ENCODE results near the gene EXOSC3. TPM values are rescaled to one million over a fixed set of nuclear protein-coding genes. Genes with fewer than 3 reads are reported as not detected.
"Not testable (repeated sequence)": the region's sequence is repeated elsewhere in the genome, so short reads cannot be mapped to it uniquely, and the experiment has no call there.

Gene EXOSC3
- polyA plus RNA-seq, 3 donors, result 9.8 to 25.2 (median 19.6) TPM

DNA sequence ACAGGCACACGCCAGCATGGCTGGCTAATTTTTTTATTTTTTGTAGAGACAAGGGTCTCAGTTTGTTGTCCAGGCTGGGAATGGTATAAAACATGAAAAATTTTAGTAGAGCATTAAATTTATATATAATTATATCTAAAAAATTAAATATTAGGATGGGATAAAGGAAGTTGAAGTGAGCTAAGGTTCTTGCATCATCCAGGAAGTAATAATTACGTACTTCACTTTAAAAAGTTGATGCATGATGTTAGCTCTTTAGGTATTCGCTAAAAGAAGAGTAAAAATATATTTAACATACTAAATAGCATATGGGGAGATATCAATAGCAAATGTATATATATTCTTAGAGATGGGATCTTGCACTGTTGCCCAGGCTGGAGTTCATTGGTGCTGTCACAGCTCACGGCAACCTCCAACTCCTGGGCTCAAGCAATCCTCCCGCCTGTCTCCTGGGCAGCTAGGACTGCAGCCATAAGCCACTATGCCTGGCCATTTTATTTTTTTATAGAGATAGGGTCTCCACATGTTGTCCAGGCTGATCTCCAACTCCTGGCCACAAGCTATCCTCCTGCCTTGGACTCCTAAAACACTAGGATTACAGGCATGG is 28.0 kb upstream of the EXOSC3 start:
- peak in 2 of 3 donors; percentile 31 to 54 for DNase-seq
- Histone ChIP-seq H4K20me1 (ENCODE audit: insufficient read depth, low read length) (peaks cover 21% of the 10 kb centered on the region), H3K4me3 (replicated peaks in 1 of 3; ENCODE audit: low read depth in 2 of 3, low read length in 3 of 3) (no peak overlapping the region), H3K4me2 (replicated peaks; ENCODE audit: extremely low read depth, low read length, poor library complexity, severe bottlenecking) (peak overlapping the region; percentile 20), H3K27me3 (ENCODE audit: control insufficient read depth in 2 of 2, insufficient read depth in 2 of 2, low read length in 2 of 2) (no peaks in the 10 kb centered on the region), H3K79me2 (ENCODE audit: insufficient read depth, low read length) (peaks cover 42% of the 10 kb centered on the region), H3K9ac (ENCODE audit: insufficient read depth, low read length, poor library complexity, severe bottlenecking) (no peak overlapping the region), H2AFZ (ENCODE audit: insufficient read depth, low read depth, low read length, poor library complexity, severe bottlenecking) (peak overlapping the region; percentile 19), H3K9me3 (replicated peaks in 1 of 2; ENCODE audit: control insufficient read depth in 1 of 2, insufficient read depth in 1 of 2, low read length in 2 of 2) (no peaks in the 10 kb centered on the region), H3K36me3 (replicated peaks in 1 of 2; ENCODE audit: control insufficient read depth in 1 of 2, insufficient read depth in 2 of 2, low read length in 2 of 2) (peaks cover 0 to 3% of the 10 kb centered on the region in 2 donors), H3K4me1 (ENCODE audit: control insufficient read depth in 1 of 2, insufficient read depth in 2 of 2, low read length in 2 of 2) (peaks cover 5 to 10% of the 10 kb centered on the region in 2 donors), H3K27ac (ENCODE audit: low read depth in 1 of 2, low read length in 2 of 2) (no peak overlapping the region)
- H3K27me3 Mint-ChIP-seq (ENCODE audit: low read depth in 3 of 3), result no peaks in the 10 kb centered on the region
- intact Hi-C loops (cut with micrococcal nuclease), result no loop called here
- H3K4me1 Mint-ChIP-seq, result peaks cover 12% of the 10 kb centered on the region
- WGBS (ENCODE audit: insufficient coverage), result 100% methylated on average over 2 of the region's 5 CpGs
- peaks cover 0 to 7% (median 0%) of the 10 kb centered on the region in 7 donors for H3K9me3 Mint-ChIP-seq
- H3K4me3 Mint-ChIP-seq, result no peak overlapping the region
- H3K27ac Mint-ChIP-seq, result peak overlapping the region in 4 of 7 donors; percentile 16 to 59 (median 20)
- H3K36me3 Mint-ChIP-seq, result peaks cover 3 to 23% of the 10 kb centered on the region in 2 donors
- TF ChIP-seq, protein P1, sequence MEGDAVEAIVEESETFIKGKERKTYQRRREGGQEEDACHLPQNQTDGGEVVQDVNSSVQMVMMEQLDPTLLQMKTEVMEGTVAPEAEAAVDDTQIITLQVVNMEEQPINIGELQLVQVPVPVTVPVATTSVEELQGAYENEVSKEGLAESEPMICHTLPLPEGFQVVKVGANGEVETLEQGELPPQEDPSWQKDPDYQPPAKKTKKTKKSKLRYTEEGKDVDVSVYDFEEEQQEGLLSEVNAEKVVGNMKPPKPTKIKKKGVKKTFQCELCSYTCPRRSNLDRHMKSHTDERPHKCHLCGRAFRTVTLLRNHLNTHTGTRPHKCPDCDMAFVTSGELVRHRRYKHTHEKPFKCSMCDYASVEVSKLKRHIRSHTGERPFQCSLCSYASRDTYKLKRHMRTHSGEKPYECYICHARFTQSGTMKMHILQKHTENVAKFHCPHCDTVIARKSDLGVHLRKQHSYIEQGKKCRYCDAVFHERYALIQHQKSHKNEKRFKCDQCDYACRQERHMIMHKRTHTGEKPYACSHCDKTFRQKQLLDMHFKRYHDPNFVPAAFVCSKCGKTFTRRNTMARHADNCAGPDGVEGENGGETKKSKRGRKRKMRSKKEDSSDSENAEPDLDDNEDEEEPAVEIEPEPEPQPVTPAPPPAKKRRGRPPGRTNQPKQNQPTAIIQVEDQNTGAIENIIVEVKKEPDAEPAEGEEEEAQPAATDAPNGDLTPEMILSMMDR (IDR thresholded peaks at IDR 0.05), result no peak

DNA sequence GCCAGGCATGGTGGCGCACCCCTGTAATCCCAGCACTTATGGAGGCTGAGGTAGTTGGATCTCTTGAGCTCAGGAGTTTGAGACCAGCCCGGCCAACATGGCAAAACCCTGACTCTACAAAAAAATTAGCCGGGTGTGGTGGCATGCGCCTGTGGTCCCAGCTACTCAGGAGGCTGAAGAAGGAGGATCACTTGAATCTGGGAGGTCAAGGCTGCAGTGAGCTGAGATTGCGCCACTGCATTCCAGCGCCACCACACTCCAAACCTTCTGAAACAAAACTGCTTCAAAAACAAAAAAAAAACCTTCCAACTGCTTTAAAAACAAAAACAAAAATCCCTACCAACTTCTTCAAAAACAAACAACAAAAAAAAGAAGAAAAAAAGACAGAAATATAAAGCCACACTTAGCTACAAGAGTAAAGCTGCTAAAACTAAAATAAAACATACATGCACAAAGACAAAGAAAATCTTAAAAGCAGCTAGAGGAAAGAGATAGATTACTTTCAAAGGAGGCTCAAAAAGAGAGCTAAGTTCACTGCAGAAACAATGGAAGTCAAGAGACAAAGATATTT is 27.1 kb upstream of the EXOSC3 start:
- TF ChIP-seq, protein P1 (IDR thresholded peaks at IDR 0.05), result no peak
- H3K27ac ChIP-seq (ENCODE audit: low read depth in 1 of 2, low read length in 2 of 2), result peak overlapping the region in 1 of 2 donors; percentile 15
- intact Hi-C loops (cut with micrococcal nuclease), result no loop called here
- H3K4me1 ChIP-seq (ENCODE audit: control insufficient read depth in 1 of 2, insufficient read depth in 2 of 2, low read length in 2 of 2), result peaks cover 5 to 10% of the 10 kb centered on the region in 2 donors
- no peak overlapping the region for H3K4me3 ChIP-seq (replicated peaks in 1 of 3; ENCODE audit: low read depth in 2 of 3, low read length in 3 of 3)
- H2AFZ ChIP-seq (ENCODE audit: insufficient read depth, low read depth, low read length, poor library complexity, severe bottlenecking), result no peak overlapping the region
- Mint-ChIP-seq H3K27me3 (ENCODE audit: low read depth in 3 of 3) (no peaks in the 10 kb centered on the region), H3K4me1 (peaks cover 12% of the 10 kb centered on the region), H3K9me3 (peaks cover 0 to 7% (median 0%) of the 10 kb centered on the region in 7 donors), H3K27ac (peak overlapping the region; percentile 11 to 71 (median 21)), H3K36me3 (peaks cover 3 to 21% of the 10 kb centered on the region in 2 donors), H3K4me3 (no peak overlapping the region)
- H3K36me3 ChIP-seq (replicated peaks in 1 of 2; ENCODE audit: control insufficient read depth in 1 of 2, insufficient read depth in 2 of 2, low read length in 2 of 2), result peaks cover 0 to 6% of the 10 kb centered on the region in 2 donors
- H3K79me2 ChIP-seq (ENCODE audit: insufficient read depth, low read length), result peaks cover 43% of the 10 kb centered on the region
- DNase-seq, result no peak
- H4K20me1 ChIP-seq (ENCODE audit: insufficient read depth, low read length), result peaks cover 17% of the 10 kb centered on the region
- no peaks in the 10 kb centered on the region for H3K27me3 ChIP-seq (ENCODE audit: control insufficient read depth in 2 of 2, insufficient read depth in 2 of 2, low read length in 2 of 2)
- 100% methylated on average over 4 of the region's 6 CpGs for WGBS (ENCODE audit: insufficient coverage)
- no peak overlapping the region for H3K9ac ChIP-seq (ENCODE audit: insufficient read depth, low read length, poor library complexity, severe bottlenecking)
- H3K9me3 ChIP-seq (replicated peaks in 1 of 2; ENCODE audit: control insufficient read depth in 1 of 2, insufficient read depth in 1 of 2, low read length in 2 of 2), result no peaks in the 10 kb centered on the region
- H3K4me2 ChIP-seq (replicated peaks; ENCODE audit: extremely low read depth, low read length, poor library complexity, severe bottlenecking), result no peak overlapping the region

DNA sequence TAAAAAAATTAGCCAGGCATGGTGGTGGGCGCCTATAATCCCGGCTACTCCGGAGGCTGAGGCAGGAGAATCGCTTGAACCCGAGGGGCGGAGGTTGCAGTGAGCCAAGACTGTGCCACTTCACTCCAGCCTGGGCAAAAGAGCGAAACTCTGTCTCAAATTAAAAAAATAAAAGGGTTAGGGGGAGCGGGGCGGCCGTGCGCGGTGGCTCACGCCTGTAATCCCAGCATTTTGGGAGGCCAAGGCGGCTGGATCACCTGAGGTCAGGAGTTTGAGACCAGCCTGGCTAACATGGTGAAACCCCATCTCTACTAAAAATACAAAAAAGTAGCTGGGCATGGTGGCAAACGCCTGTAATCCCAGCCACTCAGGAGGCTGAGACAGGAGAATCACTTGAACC is 24.8 kb upstream of the EXOSC3 start:
- H2AFZ ChIP-seq (ENCODE audit: insufficient read depth, low read depth, low read length, poor library complexity, severe bottlenecking); H3K27me3 Mint-ChIP-seq (ENCODE audit: low read depth in 3 of 3); H3K4me3 Mint-ChIP-seq; DNase-seq; H3K27me3 ChIP-seq (ENCODE audit: control insufficient read depth in 2 of 2, insufficient read depth in 2 of 2, low read length in 2 of 2); H3K27ac ChIP-seq (ENCODE audit: low read depth in 1 of 2, low read length in 2 of 2); H3K9ac ChIP-seq (ENCODE audit: insufficient read depth, low read length, poor library complexity, severe bottlenecking); H3K4me2 ChIP-seq (replicated peaks; ENCODE audit: extremely low read depth, low read length, poor library complexity, severe bottlenecking); H3K4me3 ChIP-seq (replicated peaks in 1 of 3; ENCODE audit: low read depth in 2 of 3, low read length in 3 of 3); H3K9me3 Mint-ChIP-seq; H3K9me3 ChIP-seq (replicated peaks in 1 of 2; ENCODE audit: control insufficient read depth in 1 of 2, insufficient read depth in 1 of 2, low read length in 2 of 2): not testable (repeated sequence)
- Histone ChIP-seq H3K36me3 (replicated peaks in 1 of 2; ENCODE audit: control insufficient read depth in 1 of 2, insufficient read depth in 2 of 2, low read length in 2 of 2) (peaks cover 0 to 11% of the 10 kb centered on the region in 2 donors), H4K20me1 (ENCODE audit: insufficient read depth, low read length) (peaks cover 26% of the 10 kb centered on the region), H3K79me2 (ENCODE audit: insufficient read depth, low read length) (peaks cover 57% of the 10 kb centered on the region), H3K4me1 (ENCODE audit: control insufficient read depth in 1 of 2, insufficient read depth in 2 of 2, low read length in 2 of 2) (peaks cover 5 to 10% of the 10 kb centered on the region in 2 donors)
- intact Hi-C loops (cut with micrococcal nuclease), result loop anchor here (10.0 kb wide), 2 partner anchors 225 to 325 kb away; partner anchors contain the start of gene POLR1E (in 1 of the 2)
- H3K36me3 Mint-ChIP-seq, result peaks cover 3 to 18% of the 10 kb centered on the region in 2 donors
- H3K27ac Mint-ChIP-seq, result peak overlapping the region in 1 of 7 donors; percentile 37
- H3K4me1 Mint-ChIP-seq, result peaks cover 15% of the 10 kb centered on the region
- WGBS (ENCODE audit: insufficient coverage), result 98% methylated on average over 6 of the region's 15 CpGs
